ENCODE measurements around the gene ST3GAL2. TPM values are rescaled to one million over a fixed set of nuclear protein-coding genes. Genes with fewer than 3 reads are reported as not detected.

The ST3GAL2 gene
- total and polyA plus RNA-seq, 2 experiments from 2014 or later: 46.1 to 115 TPM

DNA sequence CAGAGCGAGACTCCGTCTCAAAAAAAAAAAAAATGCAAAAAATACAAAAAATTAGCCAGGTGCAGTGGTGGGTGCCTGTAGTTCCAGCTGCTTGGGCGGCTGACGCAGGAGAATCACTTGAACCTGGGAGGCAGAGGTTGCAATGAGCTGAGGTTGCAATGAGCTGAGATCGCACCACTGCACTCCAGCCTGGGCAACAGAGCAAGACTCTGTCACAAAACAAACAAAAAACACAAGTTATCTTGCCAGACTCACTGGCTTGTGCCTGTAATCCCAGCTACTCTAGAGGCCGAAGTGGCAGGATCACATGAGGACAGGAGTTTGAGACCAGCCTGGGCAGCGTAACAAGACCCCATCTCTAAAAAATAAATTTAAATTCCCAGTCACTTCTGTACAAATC lies 3.4 kb upstream of the ST3GAL2 start:
- TF ChIP-seq, protein P1, sequence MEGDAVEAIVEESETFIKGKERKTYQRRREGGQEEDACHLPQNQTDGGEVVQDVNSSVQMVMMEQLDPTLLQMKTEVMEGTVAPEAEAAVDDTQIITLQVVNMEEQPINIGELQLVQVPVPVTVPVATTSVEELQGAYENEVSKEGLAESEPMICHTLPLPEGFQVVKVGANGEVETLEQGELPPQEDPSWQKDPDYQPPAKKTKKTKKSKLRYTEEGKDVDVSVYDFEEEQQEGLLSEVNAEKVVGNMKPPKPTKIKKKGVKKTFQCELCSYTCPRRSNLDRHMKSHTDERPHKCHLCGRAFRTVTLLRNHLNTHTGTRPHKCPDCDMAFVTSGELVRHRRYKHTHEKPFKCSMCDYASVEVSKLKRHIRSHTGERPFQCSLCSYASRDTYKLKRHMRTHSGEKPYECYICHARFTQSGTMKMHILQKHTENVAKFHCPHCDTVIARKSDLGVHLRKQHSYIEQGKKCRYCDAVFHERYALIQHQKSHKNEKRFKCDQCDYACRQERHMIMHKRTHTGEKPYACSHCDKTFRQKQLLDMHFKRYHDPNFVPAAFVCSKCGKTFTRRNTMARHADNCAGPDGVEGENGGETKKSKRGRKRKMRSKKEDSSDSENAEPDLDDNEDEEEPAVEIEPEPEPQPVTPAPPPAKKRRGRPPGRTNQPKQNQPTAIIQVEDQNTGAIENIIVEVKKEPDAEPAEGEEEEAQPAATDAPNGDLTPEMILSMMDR (IDR thresholded peaks at IDR 0.05; ENCODE audit: low read depth, low read length): no peak

DNA sequence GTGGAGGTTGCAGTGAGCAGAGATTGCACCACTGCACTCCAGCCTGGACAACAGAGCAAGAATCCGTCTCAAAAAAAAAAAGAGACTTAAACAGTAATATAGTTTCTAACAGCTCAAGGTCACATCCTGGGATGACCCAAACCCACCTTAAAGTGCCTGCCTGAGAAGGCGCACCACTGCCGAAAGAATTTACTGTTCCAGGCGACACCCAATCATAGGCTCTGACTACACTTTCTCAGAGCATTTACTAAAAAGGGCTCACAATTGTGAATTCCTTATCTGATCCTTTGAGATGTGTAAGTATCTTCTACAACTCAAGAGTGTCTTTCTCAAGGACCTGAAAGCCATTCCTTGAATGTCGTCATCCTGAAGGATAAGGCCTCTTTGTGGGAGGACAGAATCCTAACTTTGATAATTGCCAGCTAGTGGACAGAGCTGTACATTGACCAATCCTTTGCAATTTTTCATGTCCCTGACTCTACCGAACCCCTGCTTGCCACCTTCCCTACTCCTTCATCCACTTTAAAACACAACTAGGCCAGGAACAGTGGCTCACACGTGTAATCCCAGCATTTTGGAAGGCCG lies 2.6 kb upstream of the ST3GAL2 start:
- no peaks in the 10 kb centered on the region for H3K36me3 ChIP-seq
- TF ChIP-seq, protein P1 (IDR thresholded peaks at IDR 0.05; ENCODE audit: low read depth, low read length): no peak
- H3K4me1 ChIP-seq (ENCODE audit: low read depth): peaks cover 26% of the 10 kb centered on the region
- no peaks in the 10 kb centered on the region for H3K9me3 ChIP-seq (ENCODE audit: low read depth)
- no peak overlapping the region for H3K4me3 ChIP-seq
- no peak for DNase-seq (ENCODE audit: low read depth in 1 of 2, low spot score in 1 of 2)
- H3K27me3 ChIP-seq: no peaks in the 10 kb centered on the region
- H3K27ac ChIP-seq: peak overlapping the region; percentile 3

More for the DNA sequence above, 3.4 kb upstream of the ST3GAL2 start:
- DNase-seq (ENCODE audit: low read depth in 1 of 2, low spot score in 1 of 2): no peak
- Histone ChIP-seq H3K9me3 (ENCODE audit: low read depth) (no peaks in the 10 kb centered on the region), H3K36me3 (no peaks in the 10 kb centered on the region), H3K27me3 (no peaks in the 10 kb centered on the region), H3K4me1 (ENCODE audit: low read depth) (peaks cover 26% of the 10 kb centered on the region), H3K27ac (no peak overlapping the region), H3K4me3 (no peak overlapping the region)

DNA sequence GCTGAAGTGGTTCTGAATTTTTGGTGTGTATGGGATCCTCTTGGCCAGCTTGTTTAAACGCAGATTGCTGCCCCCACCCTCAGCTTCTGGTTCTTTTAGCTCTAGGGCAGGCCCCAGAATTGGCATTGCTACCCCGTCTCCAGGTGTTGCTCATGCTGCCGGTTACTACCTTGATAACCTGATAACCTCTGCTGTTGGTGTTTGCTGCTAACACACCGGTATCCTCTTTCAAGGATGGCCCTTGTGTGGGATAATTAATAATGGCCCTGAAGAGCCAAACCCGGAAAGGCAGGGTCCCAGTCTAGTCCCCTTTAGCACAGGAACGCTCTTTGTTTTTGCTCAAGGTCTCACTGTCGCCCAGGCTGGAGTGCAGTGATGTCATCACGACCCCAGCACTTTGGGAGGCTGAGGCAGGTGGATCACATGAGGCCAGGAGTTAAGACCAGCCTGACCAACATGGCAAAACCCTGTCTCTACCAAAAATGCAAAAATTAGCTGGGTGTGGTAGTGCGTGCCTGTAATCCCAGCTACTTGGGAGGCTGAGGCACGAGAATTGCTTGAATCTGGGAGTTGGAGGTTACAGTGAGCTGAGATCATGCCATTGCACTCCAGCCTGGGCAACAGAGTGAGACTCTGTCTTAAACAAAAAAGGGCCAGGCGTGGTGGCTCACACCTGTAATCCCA lies 1.3 kb upstream of the ST3GAL2 start:
- no peak for DNase-seq (ENCODE audit: low read depth in 1 of 2, low spot score in 1 of 2)
- Histone ChIP-seq H3K27ac (peak overlapping the region; percentile 86), H3K4me3 (no peak overlapping the region), H3K4me1 (ENCODE audit: low read depth) (peaks cover 33% of the 10 kb centered on the region), H3K27me3 (no peaks in the 10 kb centered on the region), H3K9me3 (ENCODE audit: low read depth) (no peaks in the 10 kb centered on the region), H3K36me3 (no peaks in the 10 kb centered on the region)
- TF ChIP-seq, protein P1 (IDR thresholded peaks at IDR 0.05; ENCODE audit: low read depth, low read length): no peak

DNA sequence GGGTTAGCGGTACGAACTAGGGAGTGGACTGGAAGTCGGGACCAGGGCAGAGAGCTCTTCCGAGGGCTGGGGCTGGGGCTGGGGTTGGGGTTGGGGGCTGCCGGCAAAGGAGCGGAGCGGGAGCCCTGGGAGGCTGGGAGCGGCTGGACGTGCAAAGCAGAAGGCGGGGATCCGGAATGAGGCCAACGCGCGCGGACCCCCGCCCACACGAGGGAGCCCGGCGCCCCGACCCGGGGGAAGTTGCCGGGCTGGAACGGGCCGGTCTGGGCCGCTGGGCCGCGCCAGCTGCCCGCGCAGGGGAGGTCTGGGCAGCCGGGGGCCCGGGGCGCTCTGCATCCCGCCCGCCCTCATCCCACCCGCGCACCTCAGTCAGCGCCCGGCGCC lies 323 bp downstream of the ST3GAL2 start:
- TF ChIP-seq, protein P1 (IDR thresholded peaks at IDR 0.05; ENCODE audit: low read depth, low read length): no peak
- Histone ChIP-seq H3K9me3 (ENCODE audit: low read depth) (no peaks in the 10 kb centered on the region), H3K4me3 (peak overlapping the region; percentile 83), H3K27ac (peak overlapping the region; percentile 92), H3K36me3 (no peaks in the 10 kb centered on the region), H3K27me3 (no peaks in the 10 kb centered on the region), H3K4me1 (ENCODE audit: low read depth) (peaks cover 37% of the 10 kb centered on the region)
- DNase-seq (ENCODE audit: low read depth in 1 of 2, low spot score in 1 of 2): peak in 1 of 2 donors; percentile 37

DNA sequence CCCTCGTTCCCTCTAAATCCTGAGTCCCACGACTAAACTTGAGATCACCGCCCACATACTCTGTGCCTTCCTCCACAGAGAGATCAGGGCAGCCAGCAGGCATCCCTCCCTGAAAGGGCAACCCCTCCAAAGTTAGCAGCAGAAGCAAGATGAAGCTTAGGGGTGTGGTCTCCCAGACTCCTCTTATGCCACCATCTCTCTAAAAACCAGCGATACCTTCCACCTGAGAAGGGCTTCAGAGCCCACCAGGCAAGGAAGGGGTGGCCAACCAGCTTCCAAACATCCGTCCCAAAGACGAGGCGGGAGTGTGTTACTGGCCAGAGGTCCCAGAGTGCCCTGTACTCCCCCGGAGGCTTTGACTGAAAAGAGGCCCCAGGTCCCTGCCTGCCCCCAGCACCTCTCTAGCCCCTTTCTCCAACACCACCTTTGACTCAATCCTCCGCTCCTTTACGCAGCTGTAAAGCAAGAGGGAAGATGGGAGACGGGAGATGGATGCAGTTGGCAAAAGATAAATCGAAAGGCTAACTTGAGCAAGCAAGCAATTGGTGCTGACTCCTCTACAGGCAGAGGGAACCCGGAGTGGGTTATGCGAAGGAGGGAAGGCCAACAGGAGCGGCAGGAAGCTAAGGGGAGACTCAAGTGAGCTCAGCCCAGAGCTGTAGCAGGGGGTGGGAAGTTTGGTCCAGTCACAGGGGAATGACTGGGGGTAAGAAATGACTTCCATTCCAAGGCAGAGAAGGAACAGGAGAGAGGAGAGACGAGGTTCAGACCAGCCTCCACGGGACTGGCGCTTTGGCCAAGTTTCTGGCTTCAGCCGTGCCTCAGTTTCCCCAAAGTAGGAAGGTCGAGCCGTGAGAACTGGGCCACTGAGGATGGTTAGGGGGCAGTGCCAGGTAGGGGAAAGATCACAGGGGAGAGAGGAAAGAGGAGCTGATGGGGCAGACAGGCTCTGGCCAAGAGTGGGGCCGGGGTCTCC lies 1.0 kb downstream of the ST3GAL2 start:
- Histone ChIP-seq H3K27ac (peak overlapping the region; percentile 92), H3K36me3 (no peaks in the 10 kb centered on the region), H3K4me3 (peak overlapping the region; percentile 83), H3K9me3 (ENCODE audit: low read depth) (no peaks in the 10 kb centered on the region), H3K27me3 (no peaks in the 10 kb centered on the region), H3K4me1 (ENCODE audit: low read depth) (peaks cover 44% of the 10 kb centered on the region)
- DNase-seq (ENCODE audit: low read depth in 1 of 2, low spot score in 1 of 2): peak; percentile 46 to 71
- TF ChIP-seq, protein P1 (IDR thresholded peaks at IDR 0.05; ENCODE audit: low read depth, low read length): no peak
